ENCODE data around the gene WDSUB1. TPM values are rescaled to one million over a fixed set of nuclear protein-coding genes. Genes with fewer than 3 reads are reported as not detected.

Gene WDSUB1
- total and polyA plus RNA-seq, 4 donors: 2.0 to 6.1 (median 4.4) TPM

DNA sequence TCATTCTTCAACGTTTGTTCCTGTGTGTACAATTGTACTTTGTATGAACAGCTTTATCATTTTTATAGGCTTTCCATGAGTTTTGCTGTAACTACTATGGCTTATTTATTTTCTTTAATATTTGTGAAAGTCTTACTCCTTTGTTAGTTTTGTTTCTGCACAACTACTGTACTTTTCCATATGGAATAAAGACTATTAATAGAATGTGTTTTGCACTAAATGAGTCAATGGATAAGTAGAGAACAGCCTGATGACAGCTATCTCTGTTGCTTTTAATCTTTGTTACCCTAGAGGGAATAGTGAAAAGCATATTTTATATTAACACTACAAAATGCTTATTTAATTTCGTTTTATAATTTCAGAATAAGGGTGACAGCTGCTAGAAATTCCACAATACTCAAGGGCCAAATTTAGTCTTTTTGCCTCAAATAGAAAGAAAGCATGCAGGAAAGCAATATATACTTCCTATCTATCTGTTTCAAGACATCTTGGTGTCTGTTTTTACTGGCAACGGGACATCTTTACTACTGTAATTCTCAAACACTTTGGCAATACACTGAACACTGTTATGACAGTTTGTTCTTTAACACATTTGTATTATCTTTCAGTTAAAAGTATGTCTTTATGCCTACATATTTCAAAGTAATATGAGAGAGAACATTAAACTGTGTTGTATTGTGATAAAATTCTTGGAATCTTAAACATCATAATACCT, 53.9 kb downstream of the WDSUB1 start:
- Histone ChIP-seq H3K4me3 (ENCODE audit: low read depth in 1 of 3, low read length in 3 of 3) (no peak overlapping the region), H3K4me1 (ENCODE audit: control insufficient read depth in 4 of 4, insufficient read depth in 4 of 4, low read length in 3 of 4) (no peaks in the 10 kb centered on the region), H3K9ac (ENCODE audit: low read depth in 1 of 2, low read length in 2 of 2) (no peak overlapping the region), H3K27ac (ENCODE audit: low read depth in 1 of 2, low read length in 2 of 2) (no peak overlapping the region), H3K36me3 (ENCODE audit: control insufficient read depth in 4 of 4, insufficient read depth in 3 of 4, low read depth in 1 of 4, low read length in 3 of 4) (peaks cover 11 to 34% (median 25%) of the 10 kb centered on the region in 4 donors), H3K27me3 (ENCODE audit: control insufficient read depth in 4 of 4, insufficient read depth in 4 of 4, low read length in 3 of 4) (no peaks in the 10 kb centered on the region), H3K9me3 (ENCODE audit: control insufficient read depth in 4 of 4, low read length in 3 of 4) (no peaks in the 10 kb centered on the region)
- DNase-seq (ENCODE audit: low spot score): no peak
- TF ChIP-seq, protein P1, sequence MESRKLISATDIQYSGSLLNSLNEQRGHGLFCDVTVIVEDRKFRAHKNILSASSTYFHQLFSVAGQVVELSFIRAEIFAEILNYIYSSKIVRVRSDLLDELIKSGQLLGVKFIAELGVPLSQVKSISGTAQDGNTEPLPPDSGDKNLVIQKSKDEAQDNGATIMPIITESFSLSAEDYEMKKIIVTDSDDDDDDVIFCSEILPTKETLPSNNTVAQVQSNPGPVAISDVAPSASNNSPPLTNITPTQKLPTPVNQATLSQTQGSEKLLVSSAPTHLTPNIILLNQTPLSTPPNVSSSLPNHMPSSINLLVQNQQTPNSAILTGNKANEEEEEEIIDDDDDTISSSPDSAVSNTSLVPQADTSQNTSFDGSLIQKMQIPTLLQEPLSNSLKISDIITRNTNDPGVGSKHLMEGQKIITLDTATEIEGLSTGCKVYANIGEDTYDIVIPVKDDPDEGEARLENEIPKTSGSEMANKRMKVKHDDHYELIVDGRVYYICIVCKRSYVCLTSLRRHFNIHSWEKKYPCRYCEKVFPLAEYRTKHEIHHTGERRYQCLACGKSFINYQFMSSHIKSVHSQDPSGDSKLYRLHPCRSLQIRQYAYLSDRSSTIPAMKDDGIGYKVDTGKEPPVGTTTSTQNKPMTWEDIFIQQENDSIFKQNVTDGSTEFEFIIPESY (IDR thresholded peaks at IDR 0.05): no peak
- no peak for TF ChIP-seq HNF4A (conservative IDR thresholded peaks at IDR 0.05)
- TF ChIP-seq HNF4G (IDR thresholded peaks at IDR 0.05): no peak
- no peak for TF ChIP-seq NR2F2 (IDR thresholded peaks at IDR 0.05)
- no peak for TF ChIP-seq RXRA (IDR thresholded peaks at IDR 0.05)
- TF ChIP-seq TAF1 (conservative IDR thresholded peaks at IDR 0.05): no peak
- TF ChIP-seq RAD21 (IDR thresholded peaks at IDR 0.05): no peak
- no peak for TF ChIP-seq SP1 (IDR thresholded peaks at IDR 0.05)
- no peak for TF ChIP-seq GABPA (IDR thresholded peaks at IDR 0.05 in 1 of 2, conservative IDR thresholded peaks at IDR 0.05 in 1 of 2)
- TF ChIP-seq, protein P2, sequence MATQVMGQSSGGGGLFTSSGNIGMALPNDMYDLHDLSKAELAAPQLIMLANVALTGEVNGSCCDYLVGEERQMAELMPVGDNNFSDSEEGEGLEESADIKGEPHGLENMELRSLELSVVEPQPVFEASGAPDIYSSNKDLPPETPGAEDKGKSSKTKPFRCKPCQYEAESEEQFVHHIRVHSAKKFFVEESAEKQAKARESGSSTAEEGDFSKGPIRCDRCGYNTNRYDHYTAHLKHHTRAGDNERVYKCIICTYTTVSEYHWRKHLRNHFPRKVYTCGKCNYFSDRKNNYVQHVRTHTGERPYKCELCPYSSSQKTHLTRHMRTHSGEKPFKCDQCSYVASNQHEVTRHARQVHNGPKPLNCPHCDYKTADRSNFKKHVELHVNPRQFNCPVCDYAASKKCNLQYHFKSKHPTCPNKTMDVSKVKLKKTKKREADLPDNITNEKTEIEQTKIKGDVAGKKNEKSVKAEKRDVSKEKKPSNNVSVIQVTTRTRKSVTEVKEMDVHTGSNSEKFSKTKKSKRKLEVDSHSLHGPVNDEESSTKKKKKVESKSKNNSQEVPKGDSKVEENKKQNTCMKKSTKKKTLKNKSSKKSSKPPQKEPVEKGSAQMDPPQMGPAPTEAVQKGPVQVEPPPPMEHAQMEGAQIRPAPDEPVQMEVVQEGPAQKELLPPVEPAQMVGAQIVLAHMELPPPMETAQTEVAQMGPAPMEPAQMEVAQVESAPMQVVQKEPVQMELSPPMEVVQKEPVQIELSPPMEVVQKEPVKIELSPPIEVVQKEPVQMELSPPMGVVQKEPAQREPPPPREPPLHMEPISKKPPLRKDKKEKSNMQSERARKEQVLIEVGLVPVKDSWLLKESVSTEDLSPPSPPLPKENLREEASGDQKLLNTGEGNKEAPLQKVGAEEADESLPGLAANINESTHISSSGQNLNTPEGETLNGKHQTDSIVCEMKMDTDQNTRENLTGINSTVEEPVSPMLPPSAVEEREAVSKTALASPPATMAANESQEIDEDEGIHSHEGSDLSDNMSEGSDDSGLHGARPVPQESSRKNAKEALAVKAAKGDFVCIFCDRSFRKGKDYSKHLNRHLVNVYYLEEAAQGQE (IDR thresholded peaks at IDR 0.05): no peak
- TF ChIP-seq EGR1 (IDR thresholded peaks at IDR 0.05; ENCODE audit: low read depth in 2 of 2): no peak
- TF ChIP-seq FOXA1 (IDR thresholded peaks at IDR 0.05): no peak
- no peak for TF ChIP-seq FOXA2 (IDR thresholded peaks at IDR 0.05)
- TF ChIP-seq, protein P3, sequence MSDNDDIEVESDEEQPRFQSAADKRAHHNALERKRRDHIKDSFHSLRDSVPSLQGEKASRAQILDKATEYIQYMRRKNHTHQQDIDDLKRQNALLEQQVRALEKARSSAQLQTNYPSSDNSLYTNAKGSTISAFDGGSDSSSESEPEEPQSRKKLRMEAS (IDR thresholded peaks at IDR 0.05): no peak
- TF ChIP-seq, protein P4, sequence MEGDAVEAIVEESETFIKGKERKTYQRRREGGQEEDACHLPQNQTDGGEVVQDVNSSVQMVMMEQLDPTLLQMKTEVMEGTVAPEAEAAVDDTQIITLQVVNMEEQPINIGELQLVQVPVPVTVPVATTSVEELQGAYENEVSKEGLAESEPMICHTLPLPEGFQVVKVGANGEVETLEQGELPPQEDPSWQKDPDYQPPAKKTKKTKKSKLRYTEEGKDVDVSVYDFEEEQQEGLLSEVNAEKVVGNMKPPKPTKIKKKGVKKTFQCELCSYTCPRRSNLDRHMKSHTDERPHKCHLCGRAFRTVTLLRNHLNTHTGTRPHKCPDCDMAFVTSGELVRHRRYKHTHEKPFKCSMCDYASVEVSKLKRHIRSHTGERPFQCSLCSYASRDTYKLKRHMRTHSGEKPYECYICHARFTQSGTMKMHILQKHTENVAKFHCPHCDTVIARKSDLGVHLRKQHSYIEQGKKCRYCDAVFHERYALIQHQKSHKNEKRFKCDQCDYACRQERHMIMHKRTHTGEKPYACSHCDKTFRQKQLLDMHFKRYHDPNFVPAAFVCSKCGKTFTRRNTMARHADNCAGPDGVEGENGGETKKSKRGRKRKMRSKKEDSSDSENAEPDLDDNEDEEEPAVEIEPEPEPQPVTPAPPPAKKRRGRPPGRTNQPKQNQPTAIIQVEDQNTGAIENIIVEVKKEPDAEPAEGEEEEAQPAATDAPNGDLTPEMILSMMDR (IDR thresholded peaks at IDR 0.05; ENCODE audit: low read depth, low read length, missing input control): no peak
- no peak for TF ChIP-seq JUND (IDR thresholded peaks at IDR 0.05)
- TF ChIP-seq YY1 (IDR thresholded peaks at IDR 0.05): no peak
- TF ChIP-seq, protein P5, sequence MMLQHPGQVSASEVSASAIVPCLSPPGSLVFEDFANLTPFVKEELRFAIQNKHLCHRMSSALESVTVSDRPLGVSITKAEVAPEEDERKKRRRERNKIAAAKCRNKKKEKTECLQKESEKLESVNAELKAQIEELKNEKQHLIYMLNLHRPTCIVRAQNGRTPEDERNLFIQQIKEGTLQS (IDR thresholded peaks at IDR 0.05): no peak
- 72% methylated on average over 3 of the region's 3 CpGs for WGBS
